Sigmoid colon (tissue), 7 donors: ENCODE results near the gene NPIPB2. TPM values are rescaled to one million over a fixed set of nuclear protein-coding genes. Genes with fewer than 3 reads are reported as not detected.

ENCODE experiments used
- DNase-seq: peaks from one replicate; pipeline ENCODE4 v3.0.0-alpha.2; 2019
- H3K27ac ChIP-seq, 4 donors: fragments of 200-600 bp; sonication (generic); one replicate each; pipeline ENCODE4 v1.5.1; 2016 to 2019; ENCODE audit warnings: mild to moderate bottlenecking in 1 of 4
- H3K27me3 ChIP-seq, 3 donors: fragments of 200-600 bp; sonication (generic); one replicate each; pipeline ENCODE4 v1.5.1; 2019; ENCODE audit warnings: mild to moderate bottlenecking in 1 of 3
- H3K36me3 ChIP-seq, 4 donors: fragments of 200-600 bp; sonication (generic); one replicate each; pipeline ENCODE4 v1.5.1; 2016 to 2019
- H3K4me1 ChIP-seq, 4 donors: fragments of 200-600 bp; sonication (generic); one replicate each; pipeline ENCODE4 v1.5.1; 2017 to 2019
- H3K4me3 ChIP-seq, 4 donors: fragments of 200-600 bp; sonication (generic); one replicate each; pipeline ENCODE4 v1.5.1; 2017 to 2019; ENCODE audit warnings: mild to moderate bottlenecking in 2 of 4, moderate library complexity in 1 of 4
- H3K9me3 ChIP-seq, 4 donors: fragments of 200-600 bp in 3 of 4; sonication (generic) in 3 of 4; one replicate each; pipeline versions ENCODE4 v1.5.1 to v1.6.1; 2013 to 2019
- CTCF ChIP-seq, 4 experiments: fragments of 450-650 bp in 3 of 4; fragments of 200-600 bp in 1 of 4; IDR thresholded peaks; one replicate each; pipeline ENCODE4 v1.5.1; 2016 to 2019; ENCODE audit warnings: antibody characterized with exemption in 4 of 4, mild to moderate bottlenecking in 3 of 4, moderate library complexity in 2 of 4
- EP300 ChIP-seq, 4 donors: sonication (generic); formaldehyde crosslinking; IDR thresholded peaks; one replicate each; pipeline ENCODE4 v1.6.1; 2017; ENCODE audit warnings: antibody characterized with exemption in 4 of 4
- POLR2A ChIP-seq, 2 donors: fragments of 450-650 bp; IDR thresholded peaks; one replicate each; pipeline ENCODE4 v1.6.1; 2016; ENCODE audit warnings: antibody characterized with exemption in 2 of 2, mild to moderate bottlenecking in 2 of 2, moderate library complexity in 2 of 2
- POLR2AphosphoS5 ChIP-seq, 4 donors: sonication (generic); formaldehyde crosslinking; IDR thresholded peaks; one replicate each; pipeline ENCODE4 v1.6.1; 2017; ENCODE audit warnings: antibody characterized with exemption in 4 of 4
- WGBS, 2 donors: extraction: QIAGEN DNeasy Blood & Tissue Kit; methylation state at CpG; one replicate each; pipeline ENCODE4 v1.1.7; 2013; 5-methylcytosine and 5-hydroxymethylcytosine counted together
- intact Hi-C: fragments of 100-400 bp; cut with DNase I; formaldehyde crosslinking; loops from one replicate; pipeline ENCODE4 v1.15.1; 2023
- polyA plus RNA-seq, 3 donors: library from polyadenylated mRNA; stranded (reverse); fragments of 200-250 nt; gene quantifications; one replicate each; pipeline ENCODE4 v1.2.3, GENCODE V29; 2013
- total RNA-seq, 4 donors: library from RNA; depleted of rRNA; stranded (reverse); fragments of >200 nt; gene quantifications; one replicate each; pipeline ENCODE4 v1.1.0, GENCODE V29; 2016
- donor health status: healthy with polysubstance abuse.
- donor health status: Bipolar disorder and iron deficiency.
- donor health status: healthy.

NPIPB2 gene
- total and polyA plus RNA-seq, 7 donors = 1.6 to 36.8 (median 3.0) TPM

- intact Hi-C loops = loop anchor here (5.0 kb wide), 1 partner anchor 971 kb away; the partner anchor contains the start of genes CLEC16A and DEXI
- Histone ChIP-seq H3K4me1 (peaks cover 0 to 65% (median 64%) of the 10 kb centered on the region in 4 donors), H3K27me3 (no peaks in the 10 kb centered on the region), H3K4me3 (peak overlapping the region; percentile 71 to 98 (median 90)), H3K27ac (peak overlapping the region; percentile 95 to 98 (median 97)), H3K9me3 (no peaks in the 10 kb centered on the region), H3K36me3 (no peaks in the 10 kb centered on the region)
- TF ChIP-seq CTCF (IDR thresholded peaks at IDR 0.05) (no peak), EP300 (IDR thresholded peaks at IDR 0.05) (no peak), POLR2A (IDR thresholded peaks at IDR 0.05) (no peak), POLR2AphosphoS5 (IDR thresholded peaks at IDR 0.05) (no peak)
- no peak for DNase-seq
- 20 to 39% methylated on average over 12 of the region's 12 CpGs for WGBS, 2 donors
These were observed 28.3 kb downstream of the NPIPB2 start for GRCh38 chr16:11913425-11914079.

- TF ChIP-seq POLR2A (IDR thresholded peaks at IDR 0.05) = no peak
- TF ChIP-seq POLR2AphosphoS5 (IDR thresholded peaks at IDR 0.05) = peak; percentile 65 to 82 (median 72)
- no peak for TF ChIP-seq CTCF (IDR thresholded peaks at IDR 0.05)
- peak in 2 of 4 donors; percentile 65 to 66 for TF ChIP-seq EP300 (IDR thresholded peaks at IDR 0.05)
- 77 to 86% methylated on average over 18 of the region's 18 CpGs for WGBS, 2 donors
- intact Hi-C loops = loop anchor here (5.0 kb wide), 1 partner anchor 968 kb away; the partner anchor contains the start of genes CLEC16A and DEXI
- no peak overlapping the region for H3K4me3 ChIP-seq
- peaks cover 0 to 89% (median 77%) of the 10 kb centered on the region in 4 donors for H3K4me1 ChIP-seq
- H3K36me3 ChIP-seq = no peaks in the 10 kb centered on the region
- no peaks in the 10 kb centered on the region for H3K9me3 ChIP-seq
- no peaks in the 10 kb centered on the region for H3K27me3 ChIP-seq
- peak overlapping the region in 3 of 4 donors; percentile 77 to 97 (median 79) for H3K27ac ChIP-seq
- DNase-seq = no peak
These were observed 31.9 kb downstream of the NPIPB2 start for GRCh38 chr16:11909653-11910545.

GRCh38 chr16:11907160-11907970 is 34.5 kb downstream of the NPIPB2 start:
- intact Hi-C loops = no loop called here
- no peaks in the 10 kb centered on the region for H3K9me3 ChIP-seq
- peaks cover 0 to 84% (median 72%) of the 10 kb centered on the region in 4 donors for H3K4me1 ChIP-seq
- WGBS, 2 donors = 91 to 94% methylated on average over 8 of the region's 8 CpGs
- no peak overlapping the region for H3K4me3 ChIP-seq
- H3K27me3 ChIP-seq = no peaks in the 10 kb centered on the region
- H3K36me3 ChIP-seq = no peaks in the 10 kb centered on the region
- no peak for TF ChIP-seq POLR2A (IDR thresholded peaks at IDR 0.05)
- TF ChIP-seq EP300 (IDR thresholded peaks at IDR 0.05) = no peak
- no peak for TF ChIP-seq POLR2AphosphoS5 (IDR thresholded peaks at IDR 0.05)
- no peak for TF ChIP-seq CTCF (IDR thresholded peaks at IDR 0.05)
- H3K27ac ChIP-seq = peak overlapping the region in 3 of 4 donors; percentile 39 to 60 (median 44)
- DNase-seq = no peak

GRCh38 chr16:11903906-11904305 is 37.9 kb downstream of the NPIPB2 start:
- H3K4me1 ChIP-seq = peaks cover 0 to 79% (median 49%) of the 10 kb centered on the region in 4 donors
- H3K4me3 ChIP-seq = no peak overlapping the region
- intact Hi-C loops = no loop called here
- no peak for DNase-seq
- 95% methylated on average over 6 of the region's 6 CpGs for WGBS, 2 donors
- H3K27me3 ChIP-seq = no peaks in the 10 kb centered on the region
- no peak for TF ChIP-seq POLR2AphosphoS5 (IDR thresholded peaks at IDR 0.05)
- TF ChIP-seq POLR2A (IDR thresholded peaks at IDR 0.05) = no peak
- TF ChIP-seq EP300 (IDR thresholded peaks at IDR 0.05) = no peak
- TF ChIP-seq CTCF (IDR thresholded peaks at IDR 0.05) = no peak
- no peaks in the 10 kb centered on the region for H3K36me3 ChIP-seq
- H3K9me3 ChIP-seq = no peaks in the 10 kb centered on the region
- no peak overlapping the region for H3K27ac ChIP-seq
